Coronary artery (tissue), 2 donors: Measurements from ENCODE around the gene RARA.

Experiments used
- DNase-seq: peaks from one replicate; pipeline ENCODE4 v3.0.0-alpha.2; 2017; ENCODE audit warnings: low spot score
- H3K27ac ChIP-seq, 2 donors: fragments of 200-600 bp; sonication (generic); one replicate each; pipeline ENCODE4 v1.5.1; 2016 to 2019
- H3K4me3 ChIP-seq: fragments of 200-600 bp; sonication (generic); 2 replicates; pipeline ENCODE4 v1.5.1; 2016; ENCODE audit warnings: mild to moderate bottlenecking, moderate library complexity
- CTCF ChIP-seq: fragments of 200-600 bp; sonication (generic); IDR thresholded peaks from one replicate; pipeline ENCODE4 v1.5.1; 2019; ENCODE audit warnings: antibody characterized with exemption

The RARA gene

GRCh38 chr17:40329839-40330794 lies 21.1 kb downstream of the RARA start:
- Histone ChIP-seq H3K4me3 (no peak overlapping the region), H3K27ac (peak overlapping the region; percentile 83 to 95)
- no peak for TF ChIP-seq CTCF
- DNase-seq: no peak

GRCh38 chr17:40330850-40331470 lies 22.0 kb downstream of the RARA start:
- H3K4me3 ChIP-seq: peak overlapping the region; percentile 65

GRCh38 chr17:40331743-40332641 lies 23.0 kb downstream of the RARA start:
- Histone ChIP-seq H3K27ac (peak overlapping the region; percentile 83 to 95), H3K4me3 (peak overlapping the region; percentile 65)
- peak; percentile 97 for DNase-seq
- no peak for TF ChIP-seq CTCF

More at GRCh38 chr17:40330850-40331470, 22.0 kb downstream of the RARA start:
- peak overlapping the region; percentile 83 to 95 for H3K27ac ChIP-seq
- DNase-seq: no peak
- no peak for TF ChIP-seq CTCF

- Histone ChIP-seq H3K27ac (peak overlapping the region; percentile 83 to 86), H3K4me3 (peak overlapping the region; percentile 14)
- DNase-seq: no peak
- no peak for TF ChIP-seq CTCF
Measured at GRCh38 chr17:40333781-40334448, 24.9 kb downstream of the RARA start.

GRCh38 chr17:40335620-40336019 lies 26.6 kb downstream of the RARA start:
- Histone ChIP-seq H3K27ac (peak overlapping the region; percentile 83 to 86), H3K4me3 (no peak overlapping the region)
- TF ChIP-seq CTCF: no peak
- DNase-seq: no peak

- H3K27ac ChIP-seq: peak overlapping the region in 1 of 2 donors; percentile 8
- H3K4me3 ChIP-seq: no peak overlapping the region
- no peak for DNase-seq
- TF ChIP-seq CTCF: no peak
Measured at GRCh38 chr17:40337351-40337750, 28.4 kb downstream of the RARA start.
